Activated CD4-positive, CD25-positive, alpha-beta regulatory T cell treated with anti-CD3 and anti-CD28 coated beads, Interleukin-2, amount 50 U/mL, for 72 hours (primary cell): Measurements from ENCODE around the gene PABPC4L.
"Not testable (repeated sequence)": the region's sequence is repeated elsewhere in the genome, so short reads cannot be mapped to it uniquely, and the experiment has no call there.

Experiments
- DNase-seq: peaks from one replicate; pipeline ENCODE4 v3.0.0; 2021

The PABPC4L gene

GRCh38 chr4:134201216-134202161 is at the start of gene PABPC4L:
TSS of gene PABPC4L (minus strand) at chr4:134201789. CDS start at chr4:134201019, 770 bp downstream.
- DNase-seq: no peak

GRCh38 chr4:134251322-134251721 is 49.7 kb upstream of the PABPC4L start:
- DNase-seq: no peak

- no peak for DNase-seq
Observed at GRCh38 chr4:134243742-134244713, 42.4 kb upstream of the PABPC4L start.

GRCh38 chr4:134219043-134219442 is 17.5 kb upstream of the PABPC4L start:
- DNase-seq: no peak

- no peak for DNase-seq
Observed at GRCh38 chr4:134216411-134216810, 14.8 kb upstream of the PABPC4L start.

- no peak for DNase-seq
Observed at GRCh38 chr4:134215620-134216344, 14.2 kb upstream of the PABPC4L start.

- DNase-seq: not testable (repeated sequence)
Observed at GRCh38 chr4:134207955-134208354, 6.4 kb upstream of the PABPC4L start.

- no peak for DNase-seq
Observed at GRCh38 chr4:134202166-134202956, 772 bp upstream of the PABPC4L start.

- DNase-seq: no peak
Observed at GRCh38 chr4:134200811-134201215, 776 bp downstream of the PABPC4L start.

GRCh38 chr4:134189949-134190348 is 11.6 kb downstream of the PABPC4L start:
- no peak for DNase-seq

GRCh38 chr4:134189480-134189879 is 12.1 kb downstream of the PABPC4L start:
- no peak for DNase-seq

- no peak for DNase-seq
Observed at GRCh38 chr4:134178706-134179105, 22.9 kb downstream of the PABPC4L start.

- DNase-seq: no peak
Observed at GRCh38 chr4:134174271-134174670, 27.3 kb downstream of the PABPC4L start.

- no peak for DNase-seq
Observed at GRCh38 chr4:134160211-134160610, 41.4 kb downstream of the PABPC4L start.

- no peak for DNase-seq
Observed at GRCh38 chr4:134154097-134154496, 47.5 kb downstream of the PABPC4L start.

GRCh38 chr4:134147941-134148340 is 53.6 kb downstream of the PABPC4L start:
- no peak for DNase-seq
